Karpas-422 (cell line): ENCODE results near the gene THSD4. TPM values are rescaled to one million over a fixed set of nuclear protein-coding genes. Genes with fewer than 3 reads are reported as not detected.

Experiments
- DNase-seq: peaks from one replicate; pipeline ENCODE4 v3.0.0-alpha.2; 2015
- H2AFZ ChIP-seq: fragments of 200-600 bp; sonication (generic); 2 replicates; pipeline ENCODE4 v1.6.1; 2014; ENCODE audit warnings: antibody characterized with exemption, low read length, mixed read lengths
- H3K27ac ChIP-seq: fragments of 200-600 bp; sonication (generic); 2 replicates; pipeline ENCODE4 v1.5.1; 2014; ENCODE audit warnings: mild to moderate bottlenecking, low read length, moderate library complexity
- H3K27me3 ChIP-seq: fragments of 200-600 bp; sonication (generic); 2 replicates; pipeline ENCODE4 v1.6.1; 2014; ENCODE audit warnings: low read length, mixed read lengths
- H3K36me3 ChIP-seq: fragments of 200-600 bp; sonication (generic); 2 replicates; pipeline ENCODE4 v1.6.1; 2014; ENCODE audit warnings: low read length, mixed read lengths; ENCODE audit not compliant: insufficient read depth
- H3K4me1 ChIP-seq: fragments of 200-600 bp; sonication (generic); 2 replicates; pipeline ENCODE4 v1.6.1; 2014; ENCODE audit warnings: mild to moderate bottlenecking, low read length, mixed read lengths
- H3K4me2 ChIP-seq: fragments of 200-600 bp; sonication (generic); 2 replicates; pipeline ENCODE4 v1.6.1; 2014; ENCODE audit warnings: low read length, low read depth, mild to moderate bottlenecking; ENCODE audit not compliant: poor library complexity, severe bottlenecking
- H3K4me3 ChIP-seq: fragments of 200-600 bp; sonication (generic); 2 replicates; pipeline ENCODE4 v1.5.1; 2014; ENCODE audit warnings: mild to moderate bottlenecking, antibody characterized with exemption, low read length, mixed read lengths
- H3K79me2 ChIP-seq: fragments of 200-600 bp; sonication (generic); 2 replicates; pipeline ENCODE4 v1.6.1; 2014; ENCODE audit warnings: mild to moderate bottlenecking, low read length, mixed read lengths
- H3K9ac ChIP-seq: fragments of 200-600 bp; sonication (generic); 2 replicates; pipeline ENCODE4 v1.6.0; 2014; ENCODE audit warnings: low read length
- H3K9me2 ChIP-seq: fragments of 200-600 bp; sonication (generic), shearing (Covaris generic); replicated peaks from 2 replicates; pipeline ENCODE4 v1.6.0; 2014; ENCODE audit warnings: mild to moderate bottlenecking, low read length, moderate library complexity; ENCODE audit not compliant: insufficient read depth
- H3K9me3 ChIP-seq: fragments of 300-700, 200-600 bp; sonication (generic); 2 replicates; pipeline ENCODE4 v1.6.1; 2014; ENCODE audit warnings: low read length, mixed read lengths
- H4K20me1 ChIP-seq: fragments of 200-600 bp; sonication (generic); 2 replicates; pipeline ENCODE4 v1.6.1; 2014; ENCODE audit warnings: mild to moderate bottlenecking, antibody characterized with exemption, low read length, low read depth; ENCODE audit not compliant: insufficient read depth
- total RNA-seq: library from RNA; depleted of rRNA; stranded (reverse); fragments of >200 nt; shearing (Covaris generic); gene quantifications from 2 replicates; pipeline ENCODE4 v1.2.3, GENCODE V29; 2014; ENCODE audit warnings: low replicate concordance

The THSD4 gene
- total RNA-seq, 1 experiment from 2014 or later: 0.11 TPM

DNA sequence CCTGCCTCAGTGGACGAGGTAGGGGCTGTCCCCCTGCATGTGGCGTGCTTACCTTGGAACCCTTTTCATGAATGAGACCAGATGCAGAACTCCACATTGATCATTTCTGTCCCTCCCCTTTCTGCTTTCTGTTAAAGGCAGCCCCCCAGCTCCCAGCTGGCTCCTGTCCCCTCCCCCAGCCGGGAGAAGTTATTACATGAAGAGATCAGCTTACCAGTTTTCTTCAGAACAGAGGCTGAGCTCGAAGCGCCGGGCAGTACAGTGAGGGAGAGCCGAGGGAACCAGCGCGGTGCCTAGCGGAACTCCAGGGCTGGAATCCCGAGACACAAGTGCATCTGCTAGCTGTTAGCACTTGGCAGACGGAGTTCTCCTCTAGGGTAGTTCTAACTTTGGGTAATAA is 431.7 kb downstream of the THSD4 start:
- H4K20me1 ChIP-seq: no peaks in the 10 kb centered on the region
- H3K4me1 ChIP-seq: peaks cover 4% of the 10 kb centered on the region; the same call in 1 of the 2 replicates
- H3K79me2 ChIP-seq: no peaks in the 10 kb centered on the region
- H3K9me2 ChIP-seq: no peaks in the 10 kb centered on the region
- no peaks in the 10 kb centered on the region for H3K36me3 ChIP-seq
- no peak overlapping the region for H3K4me2 ChIP-seq
- no peak for DNase-seq
- H3K4me3 ChIP-seq: no peak overlapping the region
- no peak overlapping the region for H2AFZ ChIP-seq
- H3K9ac ChIP-seq: no peak overlapping the region
- no peaks in the 10 kb centered on the region for H3K27me3 ChIP-seq
- H3K9me3 ChIP-seq: no peaks in the 10 kb centered on the region
- H3K27ac ChIP-seq: no peak overlapping the region

DNA sequence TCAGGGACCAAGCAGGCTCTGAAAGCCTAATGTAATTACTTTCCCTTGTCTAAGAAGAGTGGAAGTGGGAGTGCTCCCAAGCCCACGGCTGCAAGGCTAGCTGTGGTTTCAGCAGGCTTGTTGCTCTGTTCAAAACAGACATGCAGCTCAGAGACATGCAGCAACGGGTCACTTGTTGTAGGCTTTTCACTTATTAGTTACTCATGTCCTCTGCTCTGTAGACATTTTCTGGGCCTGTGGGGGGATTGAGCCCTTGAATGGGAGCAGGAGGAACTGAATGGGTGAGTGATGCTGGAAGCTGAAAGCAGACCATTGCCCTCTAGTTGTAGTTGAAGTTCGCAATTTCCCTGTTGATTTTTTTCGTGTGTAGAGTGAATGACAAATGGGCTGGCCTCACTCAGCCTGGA is 433.1 kb downstream of the THSD4 start:
- H3K4me2 ChIP-seq: no peak overlapping the region
- H3K4me3 ChIP-seq: no peak overlapping the region
- H2AFZ ChIP-seq: no peak overlapping the region
- no peaks in the 10 kb centered on the region for H3K9me3 ChIP-seq
- DNase-seq: no peak
- no peak overlapping the region for H3K9ac ChIP-seq
- H4K20me1 ChIP-seq: no peaks in the 10 kb centered on the region
- H3K9me2 ChIP-seq: no peaks in the 10 kb centered on the region
- no peak overlapping the region for H3K27ac ChIP-seq
- H3K36me3 ChIP-seq: no peaks in the 10 kb centered on the region
- peaks cover 4% of the 10 kb centered on the region; the same call in 1 of the 2 replicates for H3K4me1 ChIP-seq
- H3K79me2 ChIP-seq: no peaks in the 10 kb centered on the region
- no peaks in the 10 kb centered on the region for H3K27me3 ChIP-seq

DNA sequence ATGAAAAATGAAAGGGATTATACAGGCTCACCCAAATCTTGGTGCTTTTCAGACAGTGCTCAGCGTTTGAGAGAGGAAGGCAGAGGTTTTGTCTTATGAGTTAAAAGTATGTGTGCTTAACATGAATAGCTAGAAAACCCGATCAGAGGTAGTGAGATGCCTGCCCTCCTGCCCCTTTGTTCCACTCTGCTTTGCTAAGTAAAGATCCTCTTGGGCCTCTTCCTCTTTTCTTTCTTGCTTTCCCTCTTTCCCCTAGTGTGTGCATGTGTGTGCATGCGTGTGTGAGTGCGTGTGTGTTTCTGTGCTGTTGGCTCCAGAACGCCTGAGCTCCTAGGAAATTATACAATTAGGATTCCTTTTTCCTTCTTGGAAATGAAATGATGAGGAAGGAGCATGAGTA is 433.8 kb downstream of the THSD4 start:
- Histone ChIP-seq H3K4me2 (no peak overlapping the region), H3K4me1 (peaks cover 4% of the 10 kb centered on the region; the same call in 1 of the 2 replicates), H2AFZ (no peak overlapping the region), H4K20me1 (no peaks in the 10 kb centered on the region), H3K79me2 (no peaks in the 10 kb centered on the region), H3K36me3 (no peaks in the 10 kb centered on the region), H3K9me2 (no peaks in the 10 kb centered on the region), H3K9ac (no peak overlapping the region), H3K9me3 (no peaks in the 10 kb centered on the region), H3K27me3 (no peaks in the 10 kb centered on the region), H3K27ac (no peak overlapping the region), H3K4me3 (no peak overlapping the region)
- DNase-seq: no peak

DNA sequence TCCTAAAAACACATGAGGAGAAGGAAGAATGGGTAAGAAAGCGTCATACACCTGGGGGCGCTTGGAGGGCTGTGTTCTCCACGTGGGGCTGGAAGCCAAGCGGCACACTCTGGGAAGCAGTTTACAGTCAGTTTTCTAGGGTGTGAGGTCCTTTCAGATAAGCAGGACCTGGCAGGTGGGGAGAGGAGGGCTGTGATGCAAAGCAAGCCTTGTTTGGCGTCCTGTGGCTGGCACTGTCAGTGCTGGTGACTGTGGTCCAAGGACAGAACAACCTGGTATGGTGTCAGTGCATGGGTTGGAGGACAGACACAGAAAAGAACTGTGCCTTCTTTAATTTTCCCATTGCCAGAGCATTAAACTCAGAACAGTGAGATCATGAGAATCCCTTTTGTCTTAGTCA is 434.4 kb downstream of the THSD4 start:
- no peak overlapping the region for H2AFZ ChIP-seq

DNA sequence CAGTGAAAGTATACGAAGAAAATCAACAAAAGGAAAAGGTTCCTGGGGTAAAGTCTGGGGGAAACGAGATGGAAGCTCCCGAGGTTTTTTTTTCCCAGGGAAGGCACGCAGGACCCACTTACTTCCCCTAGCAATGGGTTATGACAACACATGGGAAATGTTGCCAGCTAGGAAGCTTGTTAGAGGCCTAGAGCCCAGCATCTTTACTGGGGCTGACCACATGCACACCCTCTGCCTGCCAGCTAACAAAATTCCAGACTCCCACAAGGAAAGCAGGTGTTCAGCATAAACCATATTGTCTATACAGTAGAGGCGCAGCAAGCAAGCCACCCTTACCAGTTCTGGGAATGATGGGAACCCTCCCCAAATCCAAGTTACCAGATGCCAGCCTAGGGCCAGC is 436.3 kb downstream of the THSD4 start:
- H3K79me2 ChIP-seq: no peaks in the 10 kb centered on the region
- no peak overlapping the region for H3K4me2 ChIP-seq

More for the DNA sequence above, 434.4 kb downstream of the THSD4 start:
- H4K20me1 ChIP-seq: no peaks in the 10 kb centered on the region
- H3K4me2 ChIP-seq: no peak overlapping the region
- no peaks in the 10 kb centered on the region for H3K9me2 ChIP-seq
- peaks cover 4% of the 10 kb centered on the region; the same call in 1 of the 2 replicates for H3K4me1 ChIP-seq
- no peaks in the 10 kb centered on the region for H3K27me3 ChIP-seq
- H3K4me3 ChIP-seq: no peak overlapping the region
- no peaks in the 10 kb centered on the region for H3K36me3 ChIP-seq
- no peaks in the 10 kb centered on the region for H3K9me3 ChIP-seq
- no peak overlapping the region for H3K9ac ChIP-seq
- no peak for DNase-seq
- H3K79me2 ChIP-seq: no peaks in the 10 kb centered on the region
- no peak overlapping the region for H3K27ac ChIP-seq

DNA sequence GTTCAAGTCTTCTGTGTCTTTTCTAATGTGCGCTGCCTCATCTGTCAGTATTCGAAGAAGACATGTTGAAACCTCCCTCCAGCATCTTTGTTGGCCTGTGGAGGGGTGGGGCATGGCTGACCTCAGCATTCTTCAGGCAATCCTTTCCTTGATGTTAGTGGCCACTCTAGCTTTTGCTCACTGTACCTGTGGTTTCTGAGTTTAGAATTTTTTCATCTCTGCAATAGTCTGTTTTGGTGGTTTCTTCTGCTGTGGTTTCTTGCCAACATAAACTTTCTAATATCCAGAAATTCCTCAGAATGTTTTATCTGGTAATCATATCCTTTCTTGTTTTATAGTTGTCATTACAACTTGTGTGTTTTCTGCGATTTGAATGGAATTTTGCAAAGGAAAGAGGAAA is 443.8 kb downstream of the THSD4 start:
- no peak overlapping the region for H2AFZ ChIP-seq
- no peaks in the 10 kb centered on the region for H3K4me1 ChIP-seq
- no peak overlapping the region for H3K9ac ChIP-seq
- H3K79me2 ChIP-seq: no peaks in the 10 kb centered on the region
- DNase-seq: no peak
- no peaks in the 10 kb centered on the region for H3K9me2 ChIP-seq
- H3K27me3 ChIP-seq: 0 out of 2 replicates have a peak, but pooled peaks cover 3% of the 10 kb centered on the region
- no peaks in the 10 kb centered on the region for H3K36me3 ChIP-seq
- no peaks in the 10 kb centered on the region for H3K9me3 ChIP-seq
- no peak overlapping the region for H3K4me3 ChIP-seq
- no peak overlapping the region for H3K4me2 ChIP-seq
- H4K20me1 ChIP-seq: no peaks in the 10 kb centered on the region
- no peak overlapping the region for H3K27ac ChIP-seq

More for the DNA sequence above, 436.3 kb downstream of the THSD4 start:
- Histone ChIP-seq H4K20me1 (no peaks in the 10 kb centered on the region), H3K27me3 (no peaks in the 10 kb centered on the region), H2AFZ (no peak overlapping the region), H3K4me1 (peaks cover 4% of the 10 kb centered on the region; the same call in 1 of the 2 replicates), H3K4me3 (no peak overlapping the region), H3K27ac (no peak overlapping the region), H3K36me3 (no peaks in the 10 kb centered on the region), H3K9me3 (no peaks in the 10 kb centered on the region), H3K9ac (no peak overlapping the region), H3K9me2 (no peaks in the 10 kb centered on the region)
- DNase-seq: no peak

DNA sequence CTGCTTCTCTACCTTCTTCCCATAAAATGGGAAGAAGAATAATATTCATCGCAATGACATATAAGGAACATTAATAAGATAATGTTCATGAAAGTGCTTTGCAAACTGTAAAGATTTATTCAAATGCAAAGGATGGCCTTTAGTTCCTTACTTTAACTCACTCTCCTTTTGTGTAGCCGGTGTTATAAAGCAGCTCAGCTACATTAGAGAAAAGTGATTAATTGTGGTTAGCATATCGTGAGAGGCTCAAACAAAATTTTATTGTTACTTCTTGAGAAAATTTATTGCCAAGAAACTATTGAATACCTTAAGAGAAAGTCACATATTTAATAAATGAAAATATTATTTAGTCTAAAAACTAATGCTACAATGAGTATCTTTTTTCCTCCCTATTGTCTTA is 444.3 kb downstream of the THSD4 start:
- no peaks in the 10 kb centered on the region for H3K9me3 ChIP-seq
- no peaks in the 10 kb centered on the region for H3K4me1 ChIP-seq
- H2AFZ ChIP-seq: no peak overlapping the region
- no peak for DNase-seq
- no peaks in the 10 kb centered on the region for H3K79me2 ChIP-seq
- no peak overlapping the region for H3K4me2 ChIP-seq
- H3K36me3 ChIP-seq: no peaks in the 10 kb centered on the region
- no peaks in the 10 kb centered on the region for H3K9me2 ChIP-seq
- H3K27me3 ChIP-seq: 0 out of 2 replicates have a peak, but pooled peaks cover 3% of the 10 kb centered on the region
- no peak overlapping the region for H3K27ac ChIP-seq
- H3K4me3 ChIP-seq: no peak overlapping the region
- H4K20me1 ChIP-seq: no peaks in the 10 kb centered on the region
- H3K9ac ChIP-seq: no peak overlapping the region

DNA sequence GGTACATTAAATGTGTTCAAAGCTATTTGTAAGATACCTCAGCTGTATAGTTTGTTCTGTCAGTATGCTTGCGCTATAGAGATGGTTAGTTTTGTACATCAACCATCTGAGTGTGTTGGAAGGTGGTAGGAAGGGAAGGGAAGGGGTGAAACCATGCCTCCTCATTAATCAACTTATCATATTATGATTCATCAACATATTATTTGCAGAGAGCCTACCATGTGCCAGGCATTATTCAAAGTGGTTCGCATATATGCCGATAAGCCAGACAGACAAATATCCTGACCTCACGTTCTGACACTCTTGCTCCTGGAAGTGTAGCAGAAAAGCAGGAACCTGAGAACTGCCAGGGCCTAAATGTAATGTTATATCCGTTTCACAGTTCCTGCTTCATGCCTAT is 447.0 kb downstream of the THSD4 start:
- Histone ChIP-seq H3K27ac (no peak overlapping the region), H3K36me3 (no peaks in the 10 kb centered on the region), H3K9me3 (no peaks in the 10 kb centered on the region), H3K9ac (no peak overlapping the region), H2AFZ (no peak overlapping the region), H3K4me1 (no peaks in the 10 kb centered on the region), H3K9me2 (no peaks in the 10 kb centered on the region), H3K4me2 (no peak overlapping the region), H4K20me1 (no peaks in the 10 kb centered on the region), H3K27me3 (0 out of 2 replicates have a peak, but pooled peaks cover 3% of the 10 kb centered on the region), H3K79me2 (no peaks in the 10 kb centered on the region), H3K4me3 (no peak overlapping the region)
- DNase-seq: no peak

DNA sequence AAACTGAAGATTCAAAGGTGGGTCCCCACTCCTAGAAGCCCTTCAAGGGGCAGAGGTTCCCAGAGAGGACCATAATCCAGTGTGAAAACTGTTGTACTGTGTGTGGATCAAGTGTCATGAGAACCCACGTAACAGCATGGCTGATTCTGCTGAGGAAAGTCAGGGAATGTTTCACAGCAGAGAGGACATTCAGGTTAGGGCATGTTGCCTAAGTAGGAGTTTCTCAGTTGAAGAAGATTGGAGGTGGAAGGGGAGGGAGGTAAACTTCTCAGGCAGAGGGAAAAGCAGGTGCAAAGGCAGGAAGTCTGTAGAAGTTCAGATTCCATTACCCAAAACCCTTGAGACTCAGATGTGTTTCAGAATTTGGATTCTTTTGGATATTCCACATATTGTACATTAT is 448.9 kb downstream of the THSD4 start:
- Histone ChIP-seq H3K36me3 (no peaks in the 10 kb centered on the region), H3K4me2 (no peak overlapping the region), H3K4me1 (no peaks in the 10 kb centered on the region), H3K9me3 (no peaks in the 10 kb centered on the region), H3K9me2 (no peaks in the 10 kb centered on the region), H3K79me2 (no peaks in the 10 kb centered on the region), H4K20me1 (no peaks in the 10 kb centered on the region), H2AFZ (no peak overlapping the region), H3K27ac (no peak overlapping the region), H3K27me3 (no peaks in the 10 kb centered on the region), H3K4me3 (no peak overlapping the region), H3K9ac (no peak overlapping the region)
- no peak for DNase-seq
